GM21576 (cell line): Measurements from ENCODE around the gene IL12RB1.

Source experiments
- ATAC-seq: cut with Tn5 transposase; IDR thresholded peaks from one replicate; pipeline ENCODE4 v1.9.1; 2021; ENCODE audit warnings: mild to moderate bottlenecking, moderate library complexity; ENCODE audit not compliant: unreplicated experiment

IL12RB1 gene

GRCh38 chr19:18013210-18014111, 73.3 kb downstream of the IL12RB1 start:
- no peak for ATAC-seq

- ATAC-seq, result no peak
Observed at GRCh38 chr19:18010149-18010548, 76.6 kb downstream of the IL12RB1 start.

DNA sequence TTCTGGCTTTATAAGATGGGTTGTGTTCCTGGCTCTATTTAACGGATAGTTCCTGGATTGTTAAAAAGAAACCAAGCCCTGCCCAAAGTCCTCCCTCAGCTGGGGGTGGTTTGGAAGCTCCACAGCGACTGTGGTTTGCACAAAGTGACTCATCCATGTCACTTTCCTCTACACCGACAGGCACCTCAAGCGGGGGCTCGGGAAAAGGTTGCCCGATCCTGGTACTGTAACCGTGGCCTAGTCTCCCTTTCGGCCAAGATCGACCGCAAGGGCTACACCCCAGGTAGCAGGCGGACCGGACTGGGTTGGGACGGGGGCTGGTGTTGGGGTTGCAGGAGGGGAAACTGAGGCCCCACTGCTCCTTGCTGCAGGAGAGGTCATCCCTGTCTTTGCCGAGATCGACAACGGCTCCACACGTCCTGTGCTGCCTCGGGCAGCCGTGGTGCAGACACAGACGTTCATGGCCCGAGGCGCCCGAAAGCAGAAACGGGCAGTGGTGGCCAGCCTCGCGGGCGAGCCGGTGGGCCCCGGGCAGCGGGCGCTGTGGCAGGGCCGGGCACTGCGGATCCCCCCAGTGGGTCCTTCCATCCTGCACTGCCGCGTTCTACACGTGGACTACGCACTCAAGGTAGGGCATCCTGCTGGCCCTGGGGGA, 77.2 kb downstream of the IL12RB1 start:
- ATAC-seq, result no peak
